Measurements from ENCODE around the gene ARHGAP10.
A peak's percentile ranks its signal among the peaks of the same experiment; 100 is the strongest.
"Not testable (repeated sequence)": the region's sequence is repeated elsewhere in the genome, so short reads cannot be mapped to it uniquely, and the experiment has no call there.

ARHGAP10 gene

GRCh38 chr4:147984065-147984777, 252.3 kb downstream of the ARHGAP10 start:
- no peak for TF ChIP-seq POLR2A (IDR thresholded peaks at IDR 0.05; ENCODE audit: low read length)
- no peak for TF ChIP-seq GATA1 (IDR thresholded peaks at IDR 0.05; ENCODE audit: low read depth, low read length)
- DNase-seq = peak; percentile 22 to 44

GRCh38 chr4:147984778-147985138, 252.9 kb downstream of the ARHGAP10 start:
- TF ChIP-seq GATA1 (IDR thresholded peaks at IDR 0.05; ENCODE audit: low read depth, low read length) = no peak
- no peak for TF ChIP-seq POLR2A (IDR thresholded peaks at IDR 0.05; ENCODE audit: low read length)
- no peak for DNase-seq

- DNase-seq = no peak
- TF ChIP-seq GATA1 (IDR thresholded peaks at IDR 0.05; ENCODE audit: low read depth, low read length) (no peak), POLR2A (IDR thresholded peaks at IDR 0.05; ENCODE audit: low read length) (no peak)
These were observed 253.5 kb downstream of the ARHGAP10 start for GRCh38 chr4:147985376-147985775.

DNA sequence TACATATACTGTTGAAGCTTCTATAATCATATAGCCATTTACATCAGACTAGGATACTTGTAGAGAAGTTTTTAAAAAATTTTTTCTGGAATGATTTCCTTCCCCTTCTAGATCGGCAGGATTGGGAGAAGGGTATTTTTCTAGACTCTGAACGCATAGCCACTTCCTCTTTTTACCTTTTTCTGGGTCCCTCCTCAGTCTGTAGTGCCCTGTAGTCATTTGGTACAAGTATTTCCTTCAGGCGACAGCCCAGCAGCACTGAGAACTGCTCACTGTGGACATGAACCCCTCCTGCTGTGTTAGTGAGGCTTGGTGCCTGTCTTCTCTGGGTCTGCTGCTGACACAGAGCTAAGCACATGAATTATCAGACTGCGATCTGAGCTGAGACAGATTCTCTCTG, 255.4 kb downstream of the ARHGAP10 start:
- TF ChIP-seq POLR2A (IDR thresholded peaks at IDR 0.05; ENCODE audit: low read length) (no peak), GATA1 (IDR thresholded peaks at IDR 0.05; ENCODE audit: low read depth, low read length) (no peak)
- no peak for DNase-seq

DNA sequence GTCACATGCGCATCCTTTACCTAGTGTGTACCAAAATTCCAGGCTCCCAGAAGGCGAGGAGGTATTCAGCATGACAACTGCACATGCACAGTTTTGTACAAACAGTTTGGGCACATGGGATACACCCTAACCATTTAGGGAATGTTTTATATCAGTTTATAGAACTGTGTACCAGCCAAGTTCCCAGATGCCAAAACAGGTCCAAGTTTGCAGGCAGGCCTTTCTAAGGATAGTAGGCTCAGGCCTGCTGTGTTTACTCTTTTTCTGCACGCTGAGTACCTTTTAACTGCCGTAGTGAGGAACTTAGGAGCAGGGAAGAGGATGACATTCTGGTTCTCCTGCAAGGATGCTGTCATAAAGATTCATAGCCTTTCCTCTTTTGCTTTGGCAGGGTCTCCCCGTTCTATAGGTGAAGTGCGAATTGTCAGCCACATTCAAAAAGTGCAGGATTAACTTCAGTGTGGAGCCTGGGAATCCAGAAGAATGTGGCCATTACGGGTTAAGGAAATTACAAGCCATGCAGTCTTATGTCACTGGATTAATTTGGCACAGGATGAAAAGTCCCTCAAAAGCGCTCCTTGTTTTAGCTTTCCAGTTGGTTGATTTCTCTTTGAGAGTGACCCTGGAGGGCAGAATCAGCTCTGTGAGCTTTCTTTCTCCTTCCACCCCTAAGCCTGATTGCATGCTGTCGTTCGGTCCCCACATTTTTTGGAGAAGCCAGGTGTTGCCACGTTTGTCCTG, 259.8 kb downstream of the ARHGAP10 start:
- TF ChIP-seq GATA1 (IDR thresholded peaks at IDR 0.05; ENCODE audit: low read depth, low read length) = no peak
- no peak for TF ChIP-seq POLR2A (IDR thresholded peaks at IDR 0.05; ENCODE audit: low read length)
- DNase-seq = no peak

GRCh38 chr4:147994076-147994475, 262.2 kb downstream of the ARHGAP10 start:
- TF ChIP-seq POLR2A (IDR thresholded peaks at IDR 0.05; ENCODE audit: low read length) (no peak), GATA1 (IDR thresholded peaks at IDR 0.05; ENCODE audit: low read depth, low read length) (no peak)
- DNase-seq = no peak

- TF ChIP-seq POLR2A (IDR thresholded peaks at IDR 0.05; ENCODE audit: low read length) (no peak), GATA1 (IDR thresholded peaks at IDR 0.05; ENCODE audit: low read depth, low read length) (no peak)
These were observed 262.9 kb downstream of the ARHGAP10 start for GRCh38 chr4:147994491-147995385.

DNA sequence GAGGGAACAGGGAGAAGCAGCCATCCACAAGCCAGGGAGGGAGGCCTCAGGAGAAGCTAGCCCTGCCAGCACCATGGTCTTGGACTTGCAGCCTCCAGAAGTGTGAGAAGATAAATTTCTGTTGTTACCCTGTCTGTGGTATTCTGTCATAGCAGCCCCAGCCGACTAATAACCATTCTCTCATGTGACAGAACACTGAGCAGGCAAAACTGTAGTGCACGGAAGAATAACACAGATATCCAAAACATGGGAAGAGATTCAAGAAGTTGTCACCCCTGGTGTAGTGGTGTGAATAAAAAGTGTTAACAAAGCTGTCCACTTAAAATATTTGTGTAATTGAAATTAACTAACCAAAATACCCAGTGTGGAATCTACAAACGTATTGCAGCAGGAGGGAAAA, 265.0 kb downstream of the ARHGAP10 start:
- DNase-seq = no peak
- no peak for TF ChIP-seq POLR2A (IDR thresholded peaks at IDR 0.05; ENCODE audit: low read length)
- TF ChIP-seq GATA1 (IDR thresholded peaks at IDR 0.05; ENCODE audit: low read depth, low read length) = no peak

More at GRCh38 chr4:147994491-147995385, 262.9 kb downstream of the ARHGAP10 start:
- DNase-seq = no peak

GRCh38 chr4:148000038-148000437, 268.1 kb downstream of the ARHGAP10 start:
- not testable (repeated sequence) for DNase-seq

- no peak for DNase-seq
- no peak for TF ChIP-seq POLR2A (IDR thresholded peaks at IDR 0.05; ENCODE audit: low read length)
- no peak for TF ChIP-seq GATA1 (IDR thresholded peaks at IDR 0.05; ENCODE audit: low read depth, low read length)
These were observed 272.5 kb downstream of the ARHGAP10 start for GRCh38 chr4:148004228-148004857.

DNA sequence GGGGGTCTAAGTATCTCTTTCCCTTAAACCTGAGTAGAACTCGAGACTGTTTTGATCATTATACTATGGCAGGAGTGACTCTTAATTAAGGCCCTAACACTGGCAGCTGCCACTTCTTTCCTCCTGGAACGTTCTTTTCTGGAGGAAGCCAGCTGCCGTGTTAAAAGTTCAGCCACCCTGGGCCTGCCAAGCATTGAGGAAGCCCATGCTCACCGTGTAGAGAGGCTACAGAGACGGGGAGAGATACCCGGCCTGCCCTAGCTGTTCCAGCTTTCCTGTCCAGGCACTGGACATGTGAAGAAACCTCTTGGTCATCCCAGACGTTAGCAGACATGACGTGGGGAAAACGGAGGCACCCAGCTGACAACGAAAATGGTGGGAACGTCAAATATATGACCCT, 274.1 kb downstream of the ARHGAP10 start:
- TF ChIP-seq POLR2A (IDR thresholded peaks at IDR 0.05; ENCODE audit: low read length) (no peak), GATA1 (IDR thresholded peaks at IDR 0.05; ENCODE audit: low read depth, low read length) (no peak)
- no peak for DNase-seq

DNA sequence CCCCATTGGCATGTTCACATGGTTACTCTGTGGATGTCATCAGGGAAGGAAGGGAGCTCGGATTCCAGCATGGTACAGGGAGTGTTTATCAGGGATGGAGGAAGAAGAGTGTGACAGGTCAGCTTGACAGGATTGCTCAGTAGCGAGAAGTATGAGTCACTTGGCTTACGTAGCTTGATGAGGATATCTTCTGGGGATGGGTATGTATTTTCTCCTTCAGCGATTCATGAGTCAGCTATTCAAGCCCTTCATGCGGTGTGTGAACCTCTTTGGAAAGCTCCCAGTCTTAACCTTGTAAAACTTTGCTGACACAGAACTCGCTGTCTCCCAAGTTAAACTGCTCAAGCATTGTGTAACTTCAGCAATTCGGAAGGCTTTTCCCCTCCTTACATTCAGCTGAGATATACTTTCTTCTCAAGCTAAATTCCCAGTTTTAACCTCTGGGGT, 275.4 kb downstream of the ARHGAP10 start:
- DNase-seq = peak in 1 of 2 experiments; percentile 4
- TF ChIP-seq POLR2A (IDR thresholded peaks at IDR 0.05; ENCODE audit: low read length) = no peak

DNA sequence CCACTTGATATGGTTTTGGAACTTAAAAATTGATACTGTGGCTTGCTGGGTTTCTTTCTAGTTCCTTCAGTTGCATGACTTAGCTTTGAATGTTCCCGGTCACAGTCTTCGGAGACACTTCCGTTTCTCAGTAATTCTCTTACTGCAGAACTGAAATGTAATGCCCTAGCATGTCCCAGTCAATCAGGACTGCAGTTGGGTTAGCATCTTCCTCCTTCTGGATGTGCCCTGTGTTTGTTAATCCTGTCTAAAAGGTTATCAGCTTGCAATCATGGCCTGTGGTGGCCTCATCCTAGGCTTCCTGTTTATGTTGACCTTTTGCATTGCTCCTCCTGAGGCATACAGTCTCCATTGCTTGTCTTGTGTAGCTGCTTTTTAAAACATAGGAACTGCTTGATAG, 275.9 kb downstream of the ARHGAP10 start:
- TF ChIP-seq GATA1 (IDR thresholded peaks at IDR 0.05; ENCODE audit: low read depth, low read length) (no peak), POLR2A (IDR thresholded peaks at IDR 0.05; ENCODE audit: low read length) (no peak)
- no peak for DNase-seq

DNA sequence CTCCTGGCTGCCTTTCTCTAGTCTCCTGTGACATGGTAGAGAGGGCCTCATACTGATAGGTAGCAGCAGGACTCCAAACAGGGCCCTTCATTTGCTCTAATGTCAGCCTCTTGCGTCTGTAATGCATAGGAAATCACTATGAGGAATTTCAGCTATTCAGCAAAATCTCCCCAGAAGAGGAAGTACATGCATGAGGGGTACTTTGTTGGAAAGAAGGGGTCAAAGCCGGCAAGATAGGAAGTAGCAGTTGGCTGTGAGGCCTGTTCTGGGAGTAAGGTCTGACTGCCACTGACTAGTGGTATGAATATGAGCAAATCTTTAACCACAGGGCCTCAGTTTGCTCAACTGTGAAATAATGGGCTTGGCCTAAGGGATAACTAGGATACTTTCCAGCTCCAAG, 283.2 kb downstream of the ARHGAP10 start:
- no peak for DNase-seq
- TF ChIP-seq POLR2A (IDR thresholded peaks at IDR 0.05; ENCODE audit: low read length) (no peak), GATA1 (IDR thresholded peaks at IDR 0.05; ENCODE audit: low read depth, low read length) (no peak)

Measured in erythroblast (primary cell).